HFFc6 (cell line): ENCODE measurements around the gene GSK3B. TPM values are rescaled to one million over a fixed set of nuclear protein-coding genes. Genes with fewer than 3 reads are reported as not detected.
"Not testable (repeated sequence)": the region's sequence is repeated elsewhere in the genome, so short reads cannot be mapped to it uniquely, and the experiment has no call there.

Source experiments
- DNase-seq: peaks from one replicate; pipeline ENCODE4 v3.0.0-alpha.2; 2018
- H3K27ac Mint-ChIP-seq: 2 replicates; pipeline ENCODE4 v1.8.0; 2020; ENCODE audit warnings: mild to moderate bottlenecking, mixed read lengths
- H3K27me3 Mint-ChIP-seq: 2 replicates; pipeline ENCODE4 v1.8.0; 2021; ENCODE audit warnings: mild to moderate bottlenecking, moderate library complexity, mixed read lengths; ENCODE audit not compliant: insufficient read depth
- H3K36me3 Mint-ChIP-seq: 2 replicates; pipeline ENCODE4 v1.8.0; 2021; ENCODE audit warnings: low read depth, mixed read lengths
- H3K4me1 Mint-ChIP-seq: 2 replicates; pipeline ENCODE4 v1.8.0; 2020; ENCODE audit warnings: low read depth, mixed read lengths
- H3K4me3 Mint-ChIP-seq: 2 replicates; pipeline ENCODE4 v1.8.0; 2020; ENCODE audit warnings: mild to moderate bottlenecking, moderate library complexity, mixed read lengths
- H3K9me3 Mint-ChIP-seq: 2 replicates; pipeline ENCODE4 v1.8.0; 2020; ENCODE audit warnings: mild to moderate bottlenecking, mixed read lengths
- total RNA-seq, 6 experiments: library from RNA; stranded (reverse); fragmentation: NEBNext Ultra II Directional; extraction: Animal tissue kit (Norgen Biotek cat#: 25700); gene quantifications; 2 replicates in 1 of 6; 3 replicates in 5 of 6; pipeline ENCODE4 v1.2.3, GENCODE V29; 2021
- TF ChIP-seq, protein P1 (sequence below): fragments of 200-600 bp; sonication (generic); IDR thresholded peaks from 2 replicates; pipeline ENCODE4 v1.5.0; 2021; ENCODE audit warnings: antibody characterized with exemption, mild to moderate bottlenecking

The GSK3B gene
- total RNA-seq, 6 experiments from 2014 or later = 42.9 to 52.8 (median 49.6) TPM

DNA sequence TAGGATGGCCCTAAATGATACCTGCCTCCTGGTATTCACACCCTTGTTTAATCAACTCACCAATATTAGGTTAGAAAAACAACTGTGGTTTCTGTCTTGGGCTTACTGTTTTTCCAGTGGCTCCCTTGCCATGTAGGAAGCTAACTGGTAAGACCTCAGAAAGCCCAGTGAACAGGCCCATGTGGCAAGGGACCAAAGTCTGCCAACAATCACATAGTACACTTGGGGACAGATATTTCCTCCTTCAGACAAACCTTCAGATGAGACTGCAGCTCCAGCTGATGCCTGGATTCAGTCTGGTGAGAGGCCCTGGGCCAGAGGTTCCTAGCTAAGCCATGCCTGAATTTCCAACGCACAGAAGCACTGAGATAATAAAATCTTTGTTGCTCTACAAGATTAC is 96.1 kb downstream of the GSK3B start:
- no peak for DNase-seq
- Mint-ChIP-seq H3K27me3 (peaks cover 2% of the 10 kb centered on the region; the same call in 1 of the 2 replicates), H3K4me1 (peaks cover 28% of the 10 kb centered on the region), H3K9me3 (no peaks in the 10 kb centered on the region), H3K27ac (no peak overlapping the region), H3K4me3 (no peak overlapping the region), H3K36me3 (peaks cover 43% of the 10 kb centered on the region)
- TF ChIP-seq, protein P1, sequence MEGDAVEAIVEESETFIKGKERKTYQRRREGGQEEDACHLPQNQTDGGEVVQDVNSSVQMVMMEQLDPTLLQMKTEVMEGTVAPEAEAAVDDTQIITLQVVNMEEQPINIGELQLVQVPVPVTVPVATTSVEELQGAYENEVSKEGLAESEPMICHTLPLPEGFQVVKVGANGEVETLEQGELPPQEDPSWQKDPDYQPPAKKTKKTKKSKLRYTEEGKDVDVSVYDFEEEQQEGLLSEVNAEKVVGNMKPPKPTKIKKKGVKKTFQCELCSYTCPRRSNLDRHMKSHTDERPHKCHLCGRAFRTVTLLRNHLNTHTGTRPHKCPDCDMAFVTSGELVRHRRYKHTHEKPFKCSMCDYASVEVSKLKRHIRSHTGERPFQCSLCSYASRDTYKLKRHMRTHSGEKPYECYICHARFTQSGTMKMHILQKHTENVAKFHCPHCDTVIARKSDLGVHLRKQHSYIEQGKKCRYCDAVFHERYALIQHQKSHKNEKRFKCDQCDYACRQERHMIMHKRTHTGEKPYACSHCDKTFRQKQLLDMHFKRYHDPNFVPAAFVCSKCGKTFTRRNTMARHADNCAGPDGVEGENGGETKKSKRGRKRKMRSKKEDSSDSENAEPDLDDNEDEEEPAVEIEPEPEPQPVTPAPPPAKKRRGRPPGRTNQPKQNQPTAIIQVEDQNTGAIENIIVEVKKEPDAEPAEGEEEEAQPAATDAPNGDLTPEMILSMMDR = no peak

DNA sequence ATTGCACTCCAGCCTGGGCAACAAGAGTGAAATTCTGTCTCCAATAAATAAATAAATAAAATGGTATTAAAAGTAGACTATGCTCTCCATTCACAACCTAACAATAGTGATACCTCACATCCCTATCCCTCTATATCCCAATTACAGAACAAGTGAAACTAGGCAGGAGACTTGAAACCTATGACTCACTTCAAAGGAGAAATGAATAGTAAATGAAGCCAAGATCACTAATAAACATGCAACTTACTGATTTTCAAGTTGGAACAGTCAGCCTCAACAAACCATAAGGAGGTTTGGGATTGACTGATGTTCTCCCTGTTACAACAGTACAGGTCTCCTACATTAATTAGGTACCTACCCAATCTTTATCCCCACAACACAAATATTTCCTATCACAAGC is 103.4 kb downstream of the GSK3B start:
- Mint-ChIP-seq H3K9me3 (peaks cover 13% of the 10 kb centered on the region), H3K4me1 (peaks cover 37% of the 10 kb centered on the region), H3K4me3 (no peak overlapping the region), H3K27me3 (peaks cover 2% of the 10 kb centered on the region; the same call in 1 of the 2 replicates), H3K27ac (peak overlapping the region; percentile 15; the same call in 1 of the 2 replicates), H3K36me3 (peaks cover 14% of the 10 kb centered on the region)
- peak; percentile 34 for DNase-seq
- TF ChIP-seq, protein P1 = no peak

DNA sequence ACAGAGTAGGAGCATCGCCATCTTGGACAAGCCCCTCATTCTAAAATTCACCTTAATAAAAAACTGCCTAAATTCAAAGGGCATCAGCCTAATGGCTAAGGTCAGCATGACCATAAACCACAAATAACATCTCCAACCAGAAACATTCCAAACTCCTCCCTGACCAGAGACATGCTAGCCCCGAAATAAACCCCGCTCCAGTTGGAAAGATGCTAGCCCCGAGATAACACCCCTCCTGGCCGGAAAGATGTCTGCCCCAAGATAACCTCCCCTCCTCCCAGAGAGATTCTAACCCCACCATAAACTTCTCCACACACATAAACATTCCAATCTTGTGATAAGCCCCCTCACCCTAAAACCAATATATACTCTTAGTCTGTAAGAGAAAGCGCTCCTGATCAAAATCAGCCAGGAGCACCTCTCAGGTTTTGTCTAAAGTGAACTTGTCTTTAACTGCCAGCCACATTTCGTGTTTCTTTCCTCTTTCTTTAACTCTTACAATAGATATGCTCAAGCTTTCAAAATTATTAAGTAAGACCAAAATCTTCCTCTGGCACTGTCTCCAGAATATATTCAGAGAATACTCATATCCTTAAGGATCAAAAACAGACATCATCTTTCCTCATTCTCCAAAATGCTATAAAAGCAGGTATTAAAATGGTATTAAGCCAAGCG is 104.1 kb downstream of the GSK3B start:
- peaks cover 21% of the 10 kb centered on the region for H3K36me3 Mint-ChIP-seq
- H3K27me3 Mint-ChIP-seq = peaks cover 2% of the 10 kb centered on the region
- H3K9me3 Mint-ChIP-seq = peaks cover 21% of the 10 kb centered on the region
- H3K27ac Mint-ChIP-seq = no peak overlapping the region
- H3K4me1 Mint-ChIP-seq = peaks cover 37% of the 10 kb centered on the region
- no peak for DNase-seq
- TF ChIP-seq, protein P1 = no peak
- no peak overlapping the region; the same call in 1 of the 2 replicates for H3K4me3 Mint-ChIP-seq

DNA sequence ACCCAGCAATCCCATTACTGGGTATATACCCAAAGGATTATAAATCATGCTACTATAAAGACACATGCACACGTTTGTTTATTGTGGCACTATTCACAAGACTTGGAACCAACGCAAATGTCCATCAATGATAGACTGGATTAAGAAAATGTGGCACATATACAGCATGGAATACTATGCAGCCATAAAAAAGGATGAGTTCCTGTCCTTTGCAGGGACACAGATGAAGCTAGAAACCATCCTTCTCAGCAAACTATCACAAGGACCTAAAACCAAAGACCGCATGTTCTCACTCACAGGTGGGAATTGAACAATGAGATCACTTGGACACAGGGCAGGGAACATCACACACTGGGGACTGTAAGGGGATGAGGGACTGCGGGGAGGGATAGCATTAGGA is 107.4 kb downstream of the GSK3B start:
- H3K27ac Mint-ChIP-seq, H3K27me3 Mint-ChIP-seq, DNase-seq, H3K4me3 Mint-ChIP-seq: not testable (repeated sequence)
- H3K36me3 Mint-ChIP-seq = peaks cover 41% of the 10 kb centered on the region
- peaks cover 32% of the 10 kb centered on the region for H3K4me1 Mint-ChIP-seq
- H3K9me3 Mint-ChIP-seq = peaks cover 34% of the 10 kb centered on the region

DNA sequence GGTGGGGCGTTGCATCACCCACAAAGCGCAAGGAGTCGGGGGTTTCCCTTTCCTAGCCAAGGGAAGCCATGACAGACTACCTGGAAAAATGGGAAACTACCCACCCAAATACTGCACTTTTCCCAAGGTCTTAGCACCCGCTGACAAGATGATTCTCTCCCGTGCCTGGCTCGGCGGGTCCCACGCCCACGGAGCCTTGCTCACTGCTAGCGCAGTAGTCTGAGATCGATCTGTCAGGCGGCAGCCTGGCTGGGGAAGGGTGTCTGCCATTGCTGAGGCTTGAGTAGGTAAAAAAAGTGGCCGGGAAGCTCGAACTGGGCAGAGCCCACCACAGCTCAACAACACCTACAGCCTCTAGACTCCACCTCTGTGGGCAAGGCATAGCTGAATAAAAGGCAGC is 112.9 kb downstream of the GSK3B start:
- Mint-ChIP-seq H3K4me1 (peaks cover 36% of the 10 kb centered on the region), H3K27me3 (peaks cover 5% of the 10 kb centered on the region), H3K27ac (no peak overlapping the region), H3K4me3 (no peak overlapping the region), H3K36me3 (peaks cover 50% of the 10 kb centered on the region), H3K9me3 (peaks cover 26% of the 10 kb centered on the region)
- TF ChIP-seq, protein P1 = no peak
- DNase-seq = no peak

DNA sequence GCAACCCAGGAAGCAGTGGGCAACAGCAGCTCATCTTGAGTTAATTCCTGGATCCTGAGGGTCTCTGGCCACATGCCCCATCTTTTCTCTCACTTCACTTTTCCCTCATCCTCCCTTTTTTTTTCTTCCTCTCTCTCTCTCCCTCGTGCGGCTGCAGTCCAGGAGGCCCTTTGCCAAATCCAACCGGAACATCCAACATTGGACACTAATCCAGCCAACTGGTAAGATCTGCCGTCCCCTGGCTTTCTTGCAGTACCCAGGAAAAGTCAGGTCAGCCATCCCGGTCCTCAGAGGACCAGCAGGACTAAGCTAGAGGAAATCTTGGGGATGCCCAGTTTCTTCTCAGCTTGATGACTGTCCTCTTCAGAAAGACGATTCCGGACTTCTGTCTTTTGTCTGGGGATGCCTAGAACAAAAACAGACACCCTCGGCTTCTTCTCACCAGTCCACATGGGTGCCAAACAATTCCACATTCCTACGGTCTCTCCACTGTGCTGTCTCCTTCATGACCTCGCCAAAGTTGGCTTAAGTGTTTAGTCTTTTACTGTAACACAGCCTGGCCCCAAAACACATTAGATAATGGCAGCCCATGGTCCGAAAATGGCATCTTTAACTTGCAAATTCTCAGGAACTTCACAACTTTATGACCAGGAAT is 115.6 kb downstream of the GSK3B start:
- 0 out of 2 replicates have a peak overlapping the region, but pooled peaks have one; percentile 20 for H3K27ac Mint-ChIP-seq
- H3K4me1 Mint-ChIP-seq = peaks cover 47% of the 10 kb centered on the region
- H3K36me3 Mint-ChIP-seq = peaks cover 29% of the 10 kb centered on the region
- TF ChIP-seq, protein P1 = no peak
- H3K9me3 Mint-ChIP-seq = no peaks in the 10 kb centered on the region; the same call in 1 of the 2 replicates
- no peak for DNase-seq
- H3K27me3 Mint-ChIP-seq = peaks cover 5% of the 10 kb centered on the region
- H3K4me3 Mint-ChIP-seq = no peak overlapping the region
